HFFc6 (cell line): ENCODE results near the gene ZNF524. TPM values are rescaled to one million over a fixed set of nuclear protein-coding genes. Genes with fewer than 3 reads are reported as not detected.

Source experiments
- DNase-seq: peaks from one replicate; pipeline ENCODE4 v3.0.0-alpha.2; 2018
- H3K27ac Mint-ChIP-seq: 2 replicates; pipeline ENCODE4 v1.8.0; 2020; ENCODE audit warnings: mild to moderate bottlenecking, mixed read lengths
- H3K27me3 Mint-ChIP-seq: 2 replicates; pipeline ENCODE4 v1.8.0; 2021; ENCODE audit warnings: mild to moderate bottlenecking, moderate library complexity, mixed read lengths; ENCODE audit not compliant: insufficient read depth
- H3K36me3 Mint-ChIP-seq: 2 replicates; pipeline ENCODE4 v1.8.0; 2021; ENCODE audit warnings: low read depth, mixed read lengths
- H3K4me1 Mint-ChIP-seq: 2 replicates; pipeline ENCODE4 v1.8.0; 2020; ENCODE audit warnings: low read depth, mixed read lengths
- H3K4me3 Mint-ChIP-seq: 2 replicates; pipeline ENCODE4 v1.8.0; 2020; ENCODE audit warnings: mild to moderate bottlenecking, moderate library complexity, mixed read lengths
- H3K9me3 Mint-ChIP-seq: 2 replicates; pipeline ENCODE4 v1.8.0; 2020; ENCODE audit warnings: mild to moderate bottlenecking, mixed read lengths
- total RNA-seq, 6 experiments: library from RNA; stranded (reverse); fragmentation: NEBNext Ultra II Directional; extraction: Animal tissue kit (Norgen Biotek cat#: 25700); gene quantifications; 2 replicates in 1 of 6; 3 replicates in 5 of 6; pipeline ENCODE4 v1.2.3, GENCODE V29; 2021
- TF ChIP-seq, protein P1 (sequence below): fragments of 200-600 bp; sonication (generic); IDR thresholded peaks from 2 replicates; pipeline ENCODE4 v1.5.0; 2021; ENCODE audit warnings: antibody characterized with exemption, mild to moderate bottlenecking

The ZNF524 gene
- total RNA-seq, 6 experiments from 2014 or later, result 9.3 to 12.0 (median 10.7) TPM

GRCh38 chr19:55596304-55596703, 3.8 kb upstream of the ZNF524 start:
- no peak overlapping the region for H3K27ac Mint-ChIP-seq
- no peaks in the 10 kb centered on the region; the same call in 1 of the 2 replicates for H3K27me3 Mint-ChIP-seq
- no peaks in the 10 kb centered on the region for H3K9me3 Mint-ChIP-seq
- no peak for DNase-seq
- H3K36me3 Mint-ChIP-seq, result peaks cover 51% of the 10 kb centered on the region
- TF ChIP-seq, protein P1, sequence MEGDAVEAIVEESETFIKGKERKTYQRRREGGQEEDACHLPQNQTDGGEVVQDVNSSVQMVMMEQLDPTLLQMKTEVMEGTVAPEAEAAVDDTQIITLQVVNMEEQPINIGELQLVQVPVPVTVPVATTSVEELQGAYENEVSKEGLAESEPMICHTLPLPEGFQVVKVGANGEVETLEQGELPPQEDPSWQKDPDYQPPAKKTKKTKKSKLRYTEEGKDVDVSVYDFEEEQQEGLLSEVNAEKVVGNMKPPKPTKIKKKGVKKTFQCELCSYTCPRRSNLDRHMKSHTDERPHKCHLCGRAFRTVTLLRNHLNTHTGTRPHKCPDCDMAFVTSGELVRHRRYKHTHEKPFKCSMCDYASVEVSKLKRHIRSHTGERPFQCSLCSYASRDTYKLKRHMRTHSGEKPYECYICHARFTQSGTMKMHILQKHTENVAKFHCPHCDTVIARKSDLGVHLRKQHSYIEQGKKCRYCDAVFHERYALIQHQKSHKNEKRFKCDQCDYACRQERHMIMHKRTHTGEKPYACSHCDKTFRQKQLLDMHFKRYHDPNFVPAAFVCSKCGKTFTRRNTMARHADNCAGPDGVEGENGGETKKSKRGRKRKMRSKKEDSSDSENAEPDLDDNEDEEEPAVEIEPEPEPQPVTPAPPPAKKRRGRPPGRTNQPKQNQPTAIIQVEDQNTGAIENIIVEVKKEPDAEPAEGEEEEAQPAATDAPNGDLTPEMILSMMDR, result no peak
- H3K4me3 Mint-ChIP-seq, result no peak overlapping the region
- peaks cover 13% of the 10 kb centered on the region for H3K4me1 Mint-ChIP-seq

GRCh38 chr19:55597501-55597921, 2.6 kb upstream of the ZNF524 start:
- Mint-ChIP-seq H3K4me3 (no peak overlapping the region), H3K9me3 (no peaks in the 10 kb centered on the region), H3K4me1 (peaks cover 19% of the 10 kb centered on the region), H3K36me3 (peaks cover 44% of the 10 kb centered on the region), H3K27me3 (no peaks in the 10 kb centered on the region; the same call in 1 of the 2 replicates), H3K27ac (no peak overlapping the region)
- no peak for DNase-seq
- TF ChIP-seq, protein P1, result no peak

- H3K4me3 Mint-ChIP-seq, result no peak overlapping the region
- no peaks in the 10 kb centered on the region for H3K9me3 Mint-ChIP-seq
- peaks cover 45% of the 10 kb centered on the region for H3K36me3 Mint-ChIP-seq
- DNase-seq, result no peak
- H3K27ac Mint-ChIP-seq, result no peak overlapping the region
- H3K4me1 Mint-ChIP-seq, result peaks cover 19% of the 10 kb centered on the region
- no peaks in the 10 kb centered on the region; the same call in none of the 2 replicates for H3K27me3 Mint-ChIP-seq
- TF ChIP-seq, protein P1, result no peak
These were observed 2.1 kb upstream of the ZNF524 start for GRCh38 chr19:55598034-55598433.

GRCh38 chr19:55598719-55599467, 1.2 kb upstream of the ZNF524 start:
- DNase-seq, result peak; percentile 92
- peaks cover 19% of the 10 kb centered on the region for H3K4me1 Mint-ChIP-seq
- peaks cover 46% of the 10 kb centered on the region for H3K36me3 Mint-ChIP-seq
- no peaks in the 10 kb centered on the region for H3K9me3 Mint-ChIP-seq
- H3K27me3 Mint-ChIP-seq, result peaks cover 1% of the 10 kb centered on the region
- peak overlapping the region; percentile 98 for H3K4me3 Mint-ChIP-seq
- H3K27ac Mint-ChIP-seq, result peak overlapping the region; percentile 99
- TF ChIP-seq, protein P1, result no peak

DNA sequence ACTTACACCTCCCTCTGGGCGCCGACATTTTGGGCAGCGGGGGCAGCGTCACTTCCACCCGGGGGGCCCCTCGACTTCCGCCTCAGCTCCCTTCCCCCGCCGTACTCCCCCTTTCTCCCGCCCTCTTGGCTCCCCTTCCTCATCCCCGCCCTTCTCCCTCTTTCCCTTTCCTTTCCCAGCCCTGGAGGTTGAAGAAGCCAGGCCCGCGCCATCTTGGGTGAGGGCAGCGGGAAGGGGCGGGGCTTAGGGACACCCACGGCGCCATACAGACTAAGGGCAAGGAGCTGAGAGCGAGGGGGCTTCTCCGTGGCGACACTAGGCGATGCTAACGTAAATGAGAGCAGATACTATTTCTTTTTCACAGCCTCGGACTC, 633 bp upstream of the ZNF524 start, which contains the start of gene FIZ1:
TSS of gene FIZ1 (minus strand) at position 50 of the 374 bp plus-strand sequence. CDS start 1,652 bp downstream, outside the sequence.
- Mint-ChIP-seq H3K27ac (peak within 1 kb of the TSS; percentile 99), H3K36me3 (peaks cover 45% of the 10 kb centered on the region), H3K4me3 (peak within 1 kb of the TSS; percentile 98), H3K27me3 (peaks cover 1% of the 10 kb centered on the region), H3K9me3 (no peaks in the 10 kb centered on the region), H3K4me1 (peaks cover 21% of the 10 kb centered on the region)
- TF ChIP-seq, protein P1, result no peak
- peak; percentile 96 for DNase-seq
